MM.1S (cell line): ENCODE measurements around the gene EVL.

ENCODE experiments used
- DNase-seq: peaks from one replicate; pipeline ENCODE4 v3.0.0-alpha.2; 2015
- H2AFZ ChIP-seq: fragments of 300-600 bp; sonication (generic); 2 replicates; pipeline ENCODE4 v1.6.0; 2016; ENCODE audit warnings: antibody characterized with exemption, low read length
- H3F3A ChIP-seq: fragments of 300-600 bp; sonication (generic); 2 replicates; pipeline ENCODE4 v1.6.1; 2016; ENCODE audit warnings: mild to moderate bottlenecking, antibody characterized with exemption, low read length, moderate library complexity, mixed read lengths; ENCODE audit not compliant: insufficient read depth
- H3K27ac ChIP-seq: fragments of 300-600 bp; sonication (generic); 2 replicates; pipeline ENCODE4 v1.5.1; 2016; ENCODE audit warnings: mild to moderate bottlenecking, low read length
- H3K27me3 ChIP-seq: fragments of 300-600 bp; sonication (generic); replicated peaks from 2 replicates; pipeline ENCODE4 v1.6.0; 2016; ENCODE audit warnings: low read length; ENCODE audit not compliant: insufficient read depth
- H3K36me3 ChIP-seq: fragments of 300-600 bp; sonication (generic); replicated peaks from 2 replicates; pipeline ENCODE4 v1.6.1; 2016; ENCODE audit warnings: mild to moderate bottlenecking, low read length, mixed read lengths; ENCODE audit not compliant: insufficient read depth
- H3K4me1 ChIP-seq: fragments of 300-600 bp; sonication (generic); 2 replicates; pipeline ENCODE4 v1.6.1; 2016; ENCODE audit warnings: low read length, mixed read lengths
- H3K4me2 ChIP-seq: fragments of 300-600 bp; sonication (generic); 2 replicates; pipeline ENCODE4 v1.6.0; 2016; ENCODE audit warnings: low read depth, low read length
- H3K4me3 ChIP-seq: fragments of 300-600 bp; sonication (generic); 2 replicates; pipeline ENCODE4 v1.5.1; 2016; ENCODE audit warnings: low read length, mixed read lengths
- H3K79me2 ChIP-seq: fragments of 300-600 bp; sonication (generic); 2 replicates; pipeline ENCODE4 v1.6.1; 2016; ENCODE audit warnings: mixed run types, low read length, mixed read lengths
- H3K9ac ChIP-seq: fragments of 300-600 bp; sonication (generic); 2 replicates; pipeline ENCODE4 v1.6.1; 2016; ENCODE audit warnings: low read length, mixed read lengths
- H3K9me2 ChIP-seq: fragments of 300-600 bp; sonication (generic); replicated peaks from 2 replicates; pipeline ENCODE4 v1.6.1; 2016; ENCODE audit warnings: mild to moderate bottlenecking, low read length, mixed read lengths; ENCODE audit not compliant: insufficient read depth
- H3K9me3 ChIP-seq: fragments of 300-600 bp; sonication (generic); replicated peaks from 2 replicates; pipeline ENCODE4 v1.6.1; 2016; ENCODE audit warnings: mild to moderate bottlenecking, low read length, mixed read lengths; ENCODE audit not compliant: insufficient read depth
- H4K20me1 ChIP-seq: fragments of 300-600 bp; sonication (generic); 2 replicates; pipeline ENCODE4 v1.6.1; 2016; ENCODE audit warnings: mild to moderate bottlenecking, low read length, moderate library complexity, mixed read lengths; ENCODE audit not compliant: insufficient read depth
- CTCF ChIP-seq: fragments of 300-600 bp; sonication (generic); IDR thresholded peaks from 2 replicates; pipeline ENCODE4 v1.5.1; 2016; ENCODE audit warnings: antibody characterized with exemption, low read length, mixed read lengths
- EZH2 ChIP-seq: fragments of 300-600 bp; sonication (generic); optimal IDR thresholded peaks from 2 replicates; pipeline ENCODE3; 2017; ENCODE audit warnings: low read depth, mild to moderate bottlenecking, antibody characterized with exemption, low read length, mixed read lengths
- EZH2phosphoT487 ChIP-seq: fragments of 300-600 bp; sonication (generic); IDR thresholded peaks from 2 replicates; pipeline ENCODE4 v1.6.1; 2018; ENCODE audit warnings: antibody characterized with exemption, low read length

The EVL gene

DNA sequence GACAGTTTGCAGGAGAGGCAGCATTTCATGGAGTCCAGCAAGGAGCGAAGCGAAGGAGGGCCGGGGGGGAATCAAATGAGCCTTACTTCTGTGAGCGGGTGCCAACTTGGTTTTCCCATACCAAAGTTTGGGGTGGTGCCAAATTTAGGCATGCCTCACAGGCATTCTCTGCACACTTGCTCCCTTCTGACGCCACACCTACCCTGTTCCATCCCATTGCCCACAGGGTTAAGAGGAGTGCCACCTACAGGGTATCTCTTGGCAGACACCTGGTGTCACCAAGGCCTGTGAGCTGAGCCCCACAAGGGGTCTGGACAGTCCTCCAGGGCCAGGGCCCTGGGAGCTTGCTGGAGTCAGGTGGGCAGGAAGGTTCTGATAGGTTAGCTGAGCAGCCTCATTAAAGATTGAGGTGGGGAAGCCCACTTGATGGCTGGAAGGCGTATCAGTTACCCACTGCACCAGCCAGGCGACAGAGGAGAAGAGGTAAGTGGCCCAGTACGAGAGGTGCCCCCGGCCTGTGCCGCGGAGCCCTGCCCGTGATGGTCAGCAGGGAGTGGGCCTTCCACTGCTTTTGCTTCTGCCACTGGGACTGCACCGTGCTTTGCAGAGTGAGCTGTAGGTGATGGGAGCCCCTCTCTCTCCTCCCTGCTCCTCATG is 49.0 kb downstream of the EVL start:
- TF ChIP-seq CTCF (no peak), EZH2phosphoT487 (no peak), EZH2 (no peak)
- Histone ChIP-seq H3K36me3 (no peaks in the 10 kb centered on the region), H3K9me2 (no peaks in the 10 kb centered on the region), H4K20me1 (no peaks in the 10 kb centered on the region), H3K27me3 (no peaks in the 10 kb centered on the region), H2AFZ (no peak overlapping the region), H3F3A (no peaks in the 10 kb centered on the region), H3K27ac (no peak overlapping the region), H3K4me1 (no peaks in the 10 kb centered on the region), H3K9me3 (no peaks in the 10 kb centered on the region), H3K4me2 (no peak overlapping the region), H3K79me2 (no peaks in the 10 kb centered on the region), H3K9ac (no peak overlapping the region), H3K4me3 (no peak overlapping the region)
- DNase-seq, result no peak

DNA sequence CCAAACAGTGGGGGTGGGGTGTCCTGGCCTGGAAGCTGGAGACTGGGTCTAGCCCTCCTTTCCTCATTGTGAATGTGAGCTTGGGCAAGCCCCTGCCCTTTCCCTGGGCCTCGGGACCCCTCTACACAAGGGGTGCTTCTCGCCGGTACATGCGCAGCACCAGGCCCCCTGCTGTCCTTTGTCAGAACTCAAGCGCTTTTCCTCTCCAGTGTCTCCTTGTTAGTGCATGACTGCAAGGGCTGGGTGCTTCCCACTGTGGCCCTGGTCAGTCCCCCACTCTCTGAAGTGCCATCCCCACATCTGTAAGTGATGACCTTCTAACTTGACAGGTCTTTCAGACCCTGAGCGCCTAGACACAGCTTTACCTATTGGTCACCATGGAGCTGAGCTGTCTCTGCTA is 50.0 kb downstream of the EVL start:
- no peak for DNase-seq
- Histone ChIP-seq H4K20me1 (no peaks in the 10 kb centered on the region), H3K4me3 (no peak overlapping the region), H3K9me2 (no peaks in the 10 kb centered on the region), H3K4me2 (no peak overlapping the region), H3K27me3 (no peaks in the 10 kb centered on the region), H3K9ac (no peak overlapping the region), H3K27ac (no peak overlapping the region), H3K79me2 (no peaks in the 10 kb centered on the region), H3K9me3 (no peaks in the 10 kb centered on the region), H3F3A (no peaks in the 10 kb centered on the region), H3K36me3 (no peaks in the 10 kb centered on the region), H3K4me1 (no peaks in the 10 kb centered on the region), H2AFZ (no peak overlapping the region)
- no peak for TF ChIP-seq EZH2

DNA sequence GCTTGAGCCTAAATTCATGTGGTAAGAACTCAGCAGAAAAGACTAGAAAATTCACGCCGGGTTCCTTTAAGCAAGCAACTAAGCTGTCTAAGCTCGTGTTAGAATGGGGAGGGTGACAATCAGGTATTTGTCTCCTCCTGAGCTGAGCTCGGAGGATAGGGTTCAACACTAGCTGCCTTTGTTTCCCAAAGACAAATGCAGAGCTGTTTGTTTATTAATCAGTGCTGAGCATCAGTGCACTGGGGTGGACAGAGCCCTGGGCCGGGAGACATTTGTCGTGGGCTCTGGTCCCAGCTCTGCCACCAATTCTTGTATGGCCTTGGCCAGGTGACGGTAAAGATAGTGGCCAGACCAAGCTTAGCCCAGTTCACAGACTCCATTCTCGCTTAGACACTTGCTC is 50.5 kb downstream of the EVL start:
- Histone ChIP-seq H3K9me3 (no peaks in the 10 kb centered on the region), H3K79me2 (no peaks in the 10 kb centered on the region), H3K27me3 (no peaks in the 10 kb centered on the region), H3K4me1 (no peaks in the 10 kb centered on the region), H3K4me3 (no peak overlapping the region), H3K36me3 (no peaks in the 10 kb centered on the region), H2AFZ (no peak overlapping the region), H3K9me2 (no peaks in the 10 kb centered on the region), H3K9ac (no peak overlapping the region), H3K4me2 (no peak overlapping the region), H3F3A (no peaks in the 10 kb centered on the region), H3K27ac (no peak overlapping the region), H4K20me1 (no peaks in the 10 kb centered on the region)
- DNase-seq, result no peak
- TF ChIP-seq EZH2phosphoT487, result no peak
- TF ChIP-seq EZH2, result no peak
- no peak for TF ChIP-seq CTCF

DNA sequence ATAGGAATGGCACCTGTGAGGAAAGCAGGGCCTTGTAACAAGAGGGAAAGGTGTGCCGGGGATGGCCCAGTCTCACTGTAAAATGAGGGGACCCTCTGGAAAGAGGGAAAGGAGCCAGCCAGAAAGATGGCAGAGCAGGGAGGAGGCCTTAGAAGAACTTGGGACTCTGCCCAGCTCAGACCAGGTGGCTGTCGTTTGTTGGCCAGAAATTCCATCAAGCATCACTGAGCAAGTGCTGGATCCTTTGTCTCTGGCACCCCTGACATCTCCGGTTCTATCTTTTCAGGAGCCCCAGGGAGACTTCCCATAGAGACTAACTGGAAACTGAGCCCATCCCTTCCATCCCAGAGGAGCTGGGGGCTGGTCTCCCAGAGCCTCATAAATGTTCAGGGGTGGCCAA is 50.9 kb downstream of the EVL start:
- Histone ChIP-seq H3K36me3 (no peaks in the 10 kb centered on the region), H3K4me3 (no peak overlapping the region), H3K9me2 (no peaks in the 10 kb centered on the region), H3K79me2 (no peaks in the 10 kb centered on the region), H3K4me1 (no peaks in the 10 kb centered on the region), H3K27ac (no peak overlapping the region), H3F3A (no peaks in the 10 kb centered on the region), H4K20me1 (no peaks in the 10 kb centered on the region), H3K9me3 (no peaks in the 10 kb centered on the region), H3K9ac (no peak overlapping the region), H2AFZ (no peak overlapping the region), H3K27me3 (no peaks in the 10 kb centered on the region), H3K4me2 (no peak overlapping the region)
- no peak for TF ChIP-seq CTCF
- no peak for TF ChIP-seq EZH2phosphoT487
- no peak for TF ChIP-seq EZH2
- DNase-seq, result no peak
